Fibroblast of skin of right biceps (primary cell): Measurements from ENCODE around the gene ASPN.

Experiments used
- DNase-seq: peaks from one replicate; pipeline ENCODE4 v3.0.0-alpha.2; 2013

Gene ASPN

GRCh38 chr9:92482329-92482728, at the start of gene ASPN:
Gene ASPN (minus strand): TSS chr9:92482506.
- peak; percentile 74 for DNase-seq

- no peak for DNase-seq
These were observed 48.6 kb upstream of the ASPN start for GRCh38 chr9:92530893-92531292.

- no peak for DNase-seq
These were observed 46.8 kb upstream of the ASPN start for GRCh38 chr9:92529124-92529523.

GRCh38 chr9:92528522-92528849, 46.2 kb upstream of the ASPN start:
- no peak for DNase-seq

- DNase-seq = no peak
These were observed 45.7 kb upstream of the ASPN start for GRCh38 chr9:92527832-92528521.

GRCh38 chr9:92527291-92527828, 45.1 kb upstream of the ASPN start:
- DNase-seq = no peak

GRCh38 chr9:92525306-92525705, 43.0 kb upstream of the ASPN start:
- peak; percentile 19 for DNase-seq

- DNase-seq = no peak
These were observed 42.6 kb upstream of the ASPN start for GRCh38 chr9:92524881-92525280.

- no peak for DNase-seq
These were observed 41.0 kb upstream of the ASPN start for GRCh38 chr9:92522983-92523970.

- DNase-seq = no peak
These were observed 38.5 kb upstream of the ASPN start for GRCh38 chr9:92520837-92521236.

- DNase-seq = no peak
These were observed 35.9 kb upstream of the ASPN start for GRCh38 chr9:92518199-92518598.

- no peak for DNase-seq
These were observed 34.7 kb upstream of the ASPN start for GRCh38 chr9:92517046-92517445.

- DNase-seq = no peak
These were observed 34.2 kb upstream of the ASPN start for GRCh38 chr9:92516521-92516920.

GRCh38 chr9:92514635-92515034, 32.3 kb upstream of the ASPN start:
- DNase-seq = no peak

GRCh38 chr9:92513349-92513748, 31.0 kb upstream of the ASPN start:
- no peak for DNase-seq

- DNase-seq = no peak
These were observed 30.3 kb upstream of the ASPN start for GRCh38 chr9:92512622-92513021.

- DNase-seq = no peak
These were observed 28.4 kb upstream of the ASPN start for GRCh38 chr9:92510747-92511146.

GRCh38 chr9:92509050-92509449, 26.7 kb upstream of the ASPN start:
- no peak for DNase-seq

- DNase-seq = no peak
These were observed 25.9 kb upstream of the ASPN start for GRCh38 chr9:92508018-92508820.

GRCh38 chr9:92507496-92507895, 25.2 kb upstream of the ASPN start:
- DNase-seq = no peak

GRCh38 chr9:92507005-92507404, 24.7 kb upstream of the ASPN start:
- DNase-seq = no peak

- DNase-seq = peak; percentile 97
These were observed 24.0 kb upstream of the ASPN start for GRCh38 chr9:92506184-92506857.

GRCh38 chr9:92504881-92505280, 22.6 kb upstream of the ASPN start:
- no peak for DNase-seq
